NCI-H1417 treated with DMSO at 0.1 percent for 48 hours (cell line): ENCODE measurements around the gene NKD1.

Experiments
- DNase-seq: peaks from one replicate; lab custom pipeline; 2025; lab: John Stamatoyannopoulos, UW

Gene NKD1

DNA sequence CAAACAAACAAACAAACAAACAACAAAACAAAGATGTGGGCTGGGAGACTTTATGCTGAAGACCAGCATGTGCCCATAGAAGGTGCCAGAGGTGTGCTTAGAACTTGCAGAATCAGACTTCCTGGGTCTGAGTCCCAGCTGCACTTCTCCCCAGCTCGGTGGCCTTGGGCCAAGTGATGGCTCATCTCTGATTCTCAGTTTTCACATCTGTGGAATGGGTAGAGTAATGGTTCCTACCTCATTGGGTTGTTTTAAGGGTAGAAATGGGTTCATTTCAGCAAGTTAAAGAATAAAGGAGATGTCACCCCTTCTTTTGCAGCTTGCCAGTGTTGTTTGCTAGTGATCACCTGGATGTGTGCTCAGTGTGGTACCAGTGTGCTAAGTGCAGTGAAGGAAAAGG is 10.7 kb downstream of the NKD1 start:
- DNase-seq: no peak

DNA sequence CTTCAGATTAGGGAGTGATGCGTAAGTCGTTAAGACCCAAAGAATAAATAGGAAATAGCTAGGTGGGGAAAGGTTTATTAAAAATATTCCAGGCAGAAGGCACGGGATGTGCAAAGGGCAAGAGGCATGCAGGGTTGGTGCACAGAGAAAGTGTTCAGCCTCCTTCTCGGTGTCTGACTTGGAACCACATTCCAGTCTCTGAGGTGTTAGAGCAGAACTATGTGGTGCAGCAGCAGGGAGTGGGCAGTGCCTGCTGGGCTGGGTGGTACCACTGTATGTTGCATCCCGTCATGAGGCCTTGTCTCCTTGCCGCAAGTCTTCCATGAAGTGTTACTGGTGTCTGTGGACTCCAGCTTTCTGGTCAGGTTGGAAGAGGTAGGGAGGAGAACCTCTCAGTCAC is 11.1 kb downstream of the NKD1 start:
- DNase-seq: no peak

DNA sequence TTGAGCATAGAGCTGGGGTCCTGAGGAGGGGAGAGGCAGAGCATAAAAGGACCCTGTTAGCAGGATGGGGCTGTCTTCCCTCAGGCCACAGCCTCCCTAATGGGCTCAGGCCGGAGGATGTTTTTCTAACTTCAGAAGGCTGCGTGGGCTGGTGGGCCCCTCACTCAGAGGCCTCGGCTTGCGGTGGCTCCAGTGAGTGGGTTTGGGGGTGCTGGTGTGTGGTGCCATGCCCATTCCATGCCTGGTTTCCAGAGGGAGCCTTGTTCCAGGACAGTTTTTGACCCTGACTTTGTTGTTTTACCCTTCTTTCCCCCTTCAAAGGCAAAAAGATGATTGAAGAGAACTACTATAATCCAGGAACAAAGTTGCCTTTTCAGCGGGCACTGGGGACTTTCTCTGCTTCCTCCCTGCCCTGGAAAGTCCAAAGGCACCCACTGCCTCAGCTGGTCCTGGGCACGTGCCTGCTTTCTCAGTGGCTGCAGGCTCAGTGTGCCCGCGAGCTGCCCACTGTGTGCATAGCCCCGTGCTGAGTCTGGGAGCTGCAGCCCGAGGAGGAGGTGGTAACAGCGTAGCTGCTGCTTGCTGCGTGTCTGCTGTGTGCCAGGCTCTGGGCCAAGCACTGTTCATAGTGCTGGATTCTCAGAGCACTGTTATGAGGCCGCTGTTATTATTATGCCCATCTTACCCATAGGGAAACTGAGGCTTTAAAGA is 11.8 kb downstream of the NKD1 start:
- no peak for DNase-seq

DNA sequence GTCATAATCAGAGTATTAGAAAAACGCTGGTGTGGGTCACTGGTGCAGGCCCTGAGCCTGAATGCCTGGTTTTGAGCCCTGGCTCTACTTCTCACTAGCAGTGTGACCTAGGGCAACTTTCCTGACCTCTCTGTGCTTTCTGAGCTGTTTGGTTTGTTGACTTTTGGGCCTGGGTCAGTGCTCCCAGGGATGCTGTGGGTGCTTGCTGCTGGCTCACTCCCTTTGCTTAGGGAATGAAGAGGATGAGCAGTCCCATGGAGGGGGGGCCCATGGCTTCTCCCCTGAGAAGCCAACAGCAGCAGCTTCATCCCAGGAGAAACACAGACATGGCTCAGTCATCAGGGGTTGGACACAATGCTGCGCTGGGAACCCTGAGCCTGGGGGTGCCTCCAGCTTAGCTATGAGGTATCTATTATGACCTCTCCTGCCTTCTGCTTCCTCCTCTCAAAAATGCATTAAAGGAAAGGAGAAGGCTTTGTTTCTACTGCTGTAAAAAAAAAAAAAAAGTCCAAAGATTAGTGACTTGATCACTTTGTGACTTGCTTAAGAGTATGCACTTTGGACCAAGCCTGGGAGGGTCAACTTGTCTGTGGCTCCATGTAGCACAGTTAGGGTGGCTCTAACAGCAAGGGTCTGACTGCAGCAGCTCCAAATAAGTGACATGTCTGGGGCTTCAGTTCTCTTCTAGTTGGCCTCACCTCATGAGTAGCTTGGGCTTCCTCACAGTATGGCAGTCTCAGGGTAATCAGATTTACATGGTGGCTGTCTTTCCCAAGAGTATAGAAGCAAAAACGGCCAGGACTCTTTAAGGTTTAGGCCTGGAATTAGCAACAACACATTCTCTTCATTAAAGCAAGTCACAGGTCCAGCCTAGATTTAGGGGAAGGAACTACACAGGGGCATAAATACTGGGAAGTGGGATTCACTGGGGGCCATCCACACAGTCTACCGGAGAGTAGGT is 13.0 kb downstream of the NKD1 start:
- DNase-seq: no peak

DNA sequence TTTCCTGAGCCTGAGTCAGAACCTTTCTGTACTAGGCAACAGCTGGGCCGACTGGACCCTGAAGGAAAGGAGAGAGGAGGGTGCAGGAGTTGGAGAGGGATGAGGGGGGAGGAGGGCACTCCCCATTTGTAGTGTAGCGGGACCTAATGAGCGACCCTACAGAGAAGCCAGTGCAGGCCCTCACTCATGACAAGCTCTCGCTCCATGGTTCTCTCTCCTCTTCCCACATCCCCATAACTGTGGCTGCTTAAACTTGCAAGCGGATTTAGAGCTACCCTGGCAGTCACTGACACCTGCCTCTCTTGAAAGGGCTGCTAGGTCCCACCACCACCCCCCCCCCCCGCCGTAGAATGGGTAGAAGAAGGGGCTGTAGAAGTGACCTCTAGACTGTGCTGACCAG is 14.5 kb downstream of the NKD1 start:
- DNase-seq: no peak

DNA sequence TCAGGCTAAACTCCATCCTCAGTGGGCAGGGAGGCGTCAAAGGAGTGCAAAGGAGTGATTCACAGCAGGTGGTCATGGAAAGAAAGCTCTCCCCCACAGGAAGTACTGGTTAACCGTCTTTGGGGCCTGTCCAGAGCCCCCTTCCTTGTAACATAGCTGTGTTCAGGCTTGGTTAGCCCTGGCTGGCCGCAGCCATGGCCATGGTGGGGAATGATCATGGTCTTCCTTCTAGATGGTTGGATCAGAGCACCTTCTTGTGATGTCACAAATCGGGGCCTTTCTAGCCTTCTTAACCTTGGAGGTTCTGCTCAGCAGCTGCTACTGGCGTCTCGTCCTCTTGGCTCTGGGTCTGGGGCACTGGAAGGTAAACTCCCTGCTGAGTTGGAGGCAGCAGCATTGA is 15.8 kb downstream of the NKD1 start:
- no peak for DNase-seq

DNA sequence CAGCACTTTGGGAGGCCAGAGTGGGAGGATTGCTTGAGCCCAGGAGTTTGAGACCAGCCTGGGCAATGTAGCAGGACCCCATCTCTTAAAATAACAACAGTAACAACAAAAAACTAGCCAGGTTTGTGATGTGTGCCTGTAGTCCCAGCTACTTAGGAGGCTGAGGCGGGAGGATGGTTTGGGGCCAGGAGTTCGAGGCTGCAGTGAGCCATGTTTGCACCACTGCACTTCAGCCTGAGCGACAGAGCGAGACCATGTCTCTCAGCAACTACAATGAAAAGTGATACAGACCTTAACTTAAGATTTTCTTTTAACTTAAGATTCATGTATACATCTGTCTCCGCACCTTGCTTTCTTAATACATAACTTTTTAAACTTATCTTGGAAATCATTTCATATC is 17.2 kb downstream of the NKD1 start:
- no peak for DNase-seq

DNA sequence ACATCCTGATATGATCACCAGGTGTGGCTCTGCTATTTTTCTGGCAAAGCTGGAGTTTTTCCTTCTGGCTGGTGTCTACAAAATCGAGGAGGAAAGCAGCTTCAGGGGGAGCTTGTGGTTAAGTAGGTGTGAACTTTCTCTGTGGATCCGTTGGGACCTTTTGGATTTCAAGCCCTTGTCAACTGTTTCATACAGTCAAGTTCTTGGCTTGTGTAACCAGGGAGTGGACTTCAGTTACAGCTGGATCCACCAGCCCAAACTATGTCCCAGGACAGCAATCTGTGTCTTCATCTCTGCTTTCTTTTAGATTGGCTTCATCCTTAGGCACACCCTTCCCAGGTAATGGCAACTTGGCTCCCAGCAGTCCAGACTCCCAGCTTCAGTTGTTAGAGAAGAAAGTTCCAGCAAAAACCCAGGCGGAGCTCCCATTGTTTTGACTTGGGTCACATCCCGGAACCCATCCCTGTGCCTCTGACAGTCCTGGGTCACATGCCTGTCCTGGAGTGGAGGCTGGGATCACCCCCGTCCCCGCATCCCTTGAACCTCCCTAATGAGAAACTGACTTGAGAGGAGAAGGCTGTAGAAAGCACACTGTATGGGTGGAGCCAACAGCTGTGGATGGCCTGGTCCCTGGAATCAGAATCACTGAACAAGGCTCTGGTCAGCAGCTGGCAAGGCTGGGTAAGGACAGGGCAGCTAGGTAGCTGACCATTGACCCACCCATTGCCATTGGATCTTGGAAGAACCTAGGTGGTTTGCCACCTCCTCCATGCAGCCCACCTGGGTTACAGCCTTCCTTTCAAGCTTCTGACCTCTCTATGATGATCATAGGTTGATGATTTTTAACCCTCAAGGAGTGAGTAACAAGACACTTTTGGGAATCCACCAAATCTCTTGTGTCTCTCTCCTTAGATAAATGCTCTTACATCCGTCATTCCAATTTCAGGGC is 18.1 kb downstream of the NKD1 start:
- DNase-seq: no peak

DNA sequence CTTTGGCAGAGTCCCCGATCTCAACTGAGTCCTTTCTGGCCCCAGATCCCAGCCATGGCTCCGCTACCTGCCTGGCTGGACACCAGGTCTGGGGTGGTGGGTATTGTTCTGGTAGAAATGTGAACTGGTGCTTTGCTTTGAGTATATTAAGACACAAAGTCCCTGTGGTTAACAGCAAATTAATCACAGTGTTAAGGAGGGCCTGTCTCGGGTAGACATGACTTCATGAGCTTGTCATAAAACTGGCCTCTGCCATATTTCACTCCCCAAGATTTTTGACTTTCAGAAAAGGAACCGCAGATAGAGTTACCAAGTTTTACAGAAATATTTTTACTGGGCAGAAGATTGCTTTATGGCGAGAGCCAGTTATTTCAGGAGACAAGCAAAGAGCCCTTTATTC is 19.5 kb downstream of the NKD1 start:
- no peak for DNase-seq

DNA sequence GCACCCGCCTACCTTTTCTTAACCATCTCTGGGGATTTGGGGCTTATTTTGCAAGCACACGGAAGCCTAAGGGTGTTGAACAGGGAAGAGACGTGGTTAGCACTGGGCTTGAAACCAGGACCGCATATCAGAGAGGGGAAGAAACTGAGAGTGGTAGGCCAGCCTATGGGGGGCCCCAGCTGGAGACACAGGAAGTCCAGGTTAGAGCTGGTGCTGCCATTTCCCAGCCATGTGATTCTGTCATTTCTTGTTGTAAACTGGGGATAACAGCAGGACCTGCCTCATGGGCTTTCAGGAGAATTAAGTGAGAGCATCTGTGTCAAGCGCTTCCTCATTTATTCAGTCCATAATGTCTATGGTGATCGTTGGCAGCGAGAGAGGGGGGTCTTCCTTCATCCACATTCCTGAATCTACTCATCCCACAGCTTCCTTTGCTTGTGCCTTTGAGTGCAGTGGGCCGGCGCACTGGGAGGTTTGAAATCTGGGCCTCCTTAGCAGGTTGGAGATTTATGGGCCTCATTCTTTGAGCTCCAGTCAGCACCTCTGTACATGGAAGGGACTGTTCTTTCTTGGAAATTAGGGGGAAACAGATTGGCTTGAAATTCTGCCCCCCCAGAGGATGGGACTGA is 20.1 kb downstream of the NKD1 start:
- DNase-seq: no peak

DNA sequence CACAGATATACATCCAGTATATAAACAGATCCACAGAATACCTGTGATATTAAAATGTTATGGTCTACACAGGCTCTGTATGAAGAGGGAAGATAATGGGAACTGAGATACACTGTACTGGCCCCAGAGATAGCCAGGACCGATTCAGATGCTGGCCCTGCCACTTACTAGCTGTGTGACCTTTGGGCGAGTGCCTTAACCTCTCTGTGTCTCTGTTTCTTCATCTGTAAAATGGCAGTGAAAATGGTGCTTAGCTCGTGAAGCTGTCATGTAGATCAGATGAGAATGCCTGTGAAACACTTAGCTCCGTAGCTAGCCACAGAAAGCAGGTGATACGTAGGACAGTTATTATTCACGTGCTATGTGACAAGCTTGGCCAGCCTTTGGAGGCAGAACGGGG is 22.2 kb downstream of the NKD1 start:
- DNase-seq: no peak

DNA sequence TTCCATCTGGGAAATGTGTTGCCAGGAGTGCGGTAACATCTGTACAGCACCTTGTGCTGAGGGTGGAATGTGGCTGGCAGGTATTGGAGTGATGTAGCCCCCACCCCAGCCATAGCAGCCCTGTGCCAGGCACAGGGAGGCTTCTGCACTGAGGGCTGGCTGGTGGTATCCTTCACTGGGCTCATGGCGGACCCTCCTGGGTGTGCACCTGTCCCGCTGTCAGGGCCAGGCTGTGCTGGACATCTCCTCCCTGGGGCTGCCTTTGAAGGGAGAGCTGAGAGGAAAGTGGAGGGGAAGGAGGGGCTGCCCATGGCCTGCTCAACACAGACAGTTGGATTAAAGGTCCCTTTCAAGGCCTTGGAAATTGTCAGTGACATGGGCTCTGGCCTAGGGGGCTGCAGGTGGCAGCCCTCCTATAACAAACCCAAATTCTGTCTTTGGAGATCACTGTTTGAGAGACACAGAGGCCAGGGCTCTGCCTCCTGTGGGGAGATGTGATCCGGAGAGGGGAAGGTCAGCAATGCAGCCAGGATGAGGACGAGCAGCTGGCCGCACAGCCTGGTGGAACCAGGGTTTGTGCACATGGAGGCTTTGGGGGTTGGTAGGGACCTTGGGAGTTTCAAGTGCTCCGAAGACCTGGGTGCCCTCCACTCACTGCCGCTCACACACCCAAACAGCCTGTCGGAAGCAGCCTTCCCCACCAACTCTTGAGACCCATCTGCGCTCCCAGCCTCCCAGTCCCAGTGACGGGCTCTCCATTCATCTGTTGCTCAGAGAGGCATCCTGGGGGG is 22.8 kb downstream of the NKD1 start:
- DNase-seq: no peak

DNA sequence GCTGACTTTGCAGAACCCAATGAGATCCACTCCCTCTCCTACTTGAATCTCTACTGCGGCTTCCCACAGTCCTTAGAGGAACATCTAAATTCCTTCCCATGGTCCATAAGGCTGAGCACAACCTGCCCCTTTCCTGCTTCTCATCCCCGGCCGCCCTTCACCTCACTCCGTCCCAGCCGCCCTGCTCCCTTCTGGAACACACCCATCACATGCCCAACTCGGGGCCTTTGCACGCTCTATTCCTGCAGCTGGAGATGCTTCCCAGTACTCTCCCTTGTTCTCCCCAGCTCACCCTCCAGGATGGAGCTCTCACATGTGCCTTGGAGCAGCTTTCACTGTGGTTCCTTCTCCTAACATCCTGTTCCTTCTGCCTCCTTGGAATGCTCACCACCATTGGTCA is 23.6 kb downstream of the NKD1 start:
- no peak for DNase-seq

DNA sequence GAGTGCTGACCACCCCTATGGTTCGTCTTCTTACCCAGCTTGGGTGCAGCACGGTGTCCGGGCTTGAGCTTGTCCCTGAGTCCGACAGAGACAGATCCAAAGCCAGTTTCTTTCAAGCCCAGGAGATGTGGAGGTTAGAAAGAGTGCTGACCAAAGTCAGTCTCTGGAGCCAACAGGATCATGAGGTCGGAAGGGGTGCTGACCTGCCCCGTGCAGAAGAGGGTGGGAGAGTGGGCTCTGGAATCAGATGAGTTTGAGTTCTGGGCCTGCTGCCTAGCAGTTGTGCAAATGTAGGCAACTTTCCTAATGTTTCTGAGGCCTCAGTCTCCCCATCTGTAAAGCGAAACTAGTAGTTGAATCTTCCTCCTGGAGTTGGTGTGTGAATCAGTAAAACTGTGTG is 24.5 kb downstream of the NKD1 start:
- DNase-seq: no peak

DNA sequence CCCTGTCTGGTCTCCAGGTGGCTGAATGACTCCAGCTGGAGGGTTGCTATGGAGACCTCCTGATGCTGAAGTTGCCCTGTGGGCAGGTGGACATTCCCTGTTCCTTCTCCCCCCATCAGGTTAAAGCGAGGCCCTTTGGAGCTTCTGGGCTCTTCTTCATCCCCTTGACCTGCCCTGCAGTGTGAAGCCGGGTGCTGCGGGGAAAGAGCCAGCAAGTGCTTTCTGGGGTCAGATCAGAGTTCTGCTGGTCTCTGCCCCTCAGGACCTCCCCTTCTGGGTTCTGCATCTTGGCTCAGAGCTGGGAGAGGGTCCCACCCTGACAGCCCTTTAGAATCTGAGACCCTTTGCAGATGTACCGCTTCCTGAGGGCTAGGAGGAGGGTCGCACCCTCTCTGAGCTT is 25.1 kb downstream of the NKD1 start:
- no peak for DNase-seq

DNA sequence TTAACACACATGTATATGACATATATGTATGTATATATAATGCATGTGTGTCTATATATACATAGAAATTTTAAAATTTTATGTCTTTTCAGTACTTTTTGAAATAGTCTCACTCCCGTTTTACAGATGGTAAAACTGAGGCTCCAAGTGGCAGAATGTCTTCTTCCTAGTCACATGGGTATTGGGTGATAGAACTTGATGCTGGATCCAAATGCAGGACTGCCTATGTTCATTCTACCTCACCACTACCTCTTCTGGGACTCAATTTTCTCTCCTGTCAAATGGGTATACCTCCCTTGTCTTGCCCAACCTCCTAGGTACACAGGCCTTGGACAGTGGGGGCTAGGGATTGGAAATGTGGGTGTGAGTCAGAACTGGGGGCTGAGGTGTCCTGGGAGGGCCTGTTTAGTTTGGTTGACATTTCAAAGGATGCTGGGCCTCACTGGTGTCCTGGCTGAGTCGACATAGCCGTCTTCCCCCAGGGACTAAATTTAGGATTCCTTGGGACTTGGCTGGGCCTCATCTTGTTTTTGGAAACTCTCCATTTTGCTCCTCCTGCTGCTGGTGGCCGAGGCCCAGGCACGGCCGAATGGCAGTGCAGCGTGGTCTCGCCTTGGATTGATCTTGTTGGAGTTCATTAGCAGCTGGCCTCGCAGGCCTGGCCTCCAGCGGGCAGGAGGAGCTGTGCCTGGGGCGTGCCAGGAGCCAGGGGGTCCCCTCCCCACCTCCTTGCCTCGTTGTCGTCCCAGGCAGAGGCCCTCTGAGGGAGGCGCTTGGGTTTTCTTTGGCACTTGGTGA is 25.9 kb downstream of the NKD1 start:
- DNase-seq: no peak

DNA sequence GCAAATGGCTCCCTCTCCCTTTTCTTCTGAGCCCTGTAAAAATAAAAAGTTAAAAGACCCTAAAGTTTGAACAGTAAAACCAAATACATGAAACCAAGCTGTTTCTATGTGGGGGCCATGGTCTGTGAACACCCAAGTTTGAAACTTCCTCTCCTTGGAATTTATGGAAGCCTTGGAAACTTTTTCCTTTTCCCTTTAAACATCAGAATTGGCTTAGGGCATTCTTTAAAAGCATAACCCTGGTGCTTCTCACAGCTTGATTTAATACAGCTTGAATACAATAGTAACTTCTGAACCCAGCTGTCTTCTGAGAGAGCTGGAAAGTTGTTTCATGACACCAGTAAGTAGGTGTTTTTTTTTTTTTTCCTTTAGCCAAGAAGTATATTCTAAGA is 26.5 kb downstream of the NKD1 start:
- DNase-seq: no peak

DNA sequence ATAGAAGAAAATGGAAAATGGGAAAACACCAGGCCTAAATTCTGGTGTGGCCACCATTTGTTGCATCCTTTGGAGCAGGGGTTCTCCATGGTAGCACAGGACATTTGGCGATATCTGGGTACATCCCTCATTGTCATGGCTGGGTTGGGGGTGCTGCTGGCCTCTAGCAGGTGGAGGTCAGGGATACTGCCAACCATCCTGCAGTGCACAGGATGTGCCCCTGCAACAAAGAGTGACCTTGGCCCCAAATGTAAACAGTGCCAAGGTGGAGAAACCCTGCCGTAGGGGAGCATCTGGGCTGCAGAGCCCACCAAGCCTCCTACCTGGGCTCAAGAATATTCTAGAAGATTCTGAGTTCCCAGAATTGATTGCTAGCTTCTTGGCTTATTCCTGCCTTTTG is 27.5 kb downstream of the NKD1 start:
- DNase-seq: no peak

DNA sequence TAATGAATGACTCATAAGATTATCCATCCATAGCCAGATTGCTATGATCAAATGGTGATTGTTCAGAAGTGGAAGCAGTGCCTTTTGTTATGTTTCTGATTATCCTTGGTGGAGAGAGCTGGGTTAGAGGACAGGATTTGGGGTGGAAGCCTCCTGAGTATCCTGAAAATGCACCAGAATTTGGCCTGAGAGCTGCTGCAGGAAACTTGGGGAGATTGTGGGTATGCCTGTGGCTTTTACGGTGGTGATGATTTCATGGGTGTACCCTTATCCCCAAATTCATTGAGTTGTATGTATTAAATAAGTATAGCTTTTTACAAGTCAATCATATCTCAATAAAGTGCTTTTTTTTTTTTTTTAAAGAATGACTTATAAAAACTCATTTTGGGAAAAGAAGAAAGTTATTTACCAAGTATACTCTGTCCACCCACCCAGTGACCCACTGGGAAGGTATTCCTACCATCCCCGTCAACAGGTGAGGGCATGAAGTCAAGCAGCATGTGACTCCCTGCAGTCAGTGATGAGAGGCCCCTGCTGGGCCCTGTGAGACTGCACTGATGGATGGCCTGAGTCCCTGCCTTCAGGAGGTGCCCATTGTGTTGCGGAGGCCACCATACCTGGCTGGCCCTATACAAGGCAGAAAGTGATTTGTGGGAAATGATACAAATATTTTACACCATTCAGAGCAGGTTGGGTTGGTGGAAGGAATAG is 28.4 kb downstream of the NKD1 start:
- no peak for DNase-seq

DNA sequence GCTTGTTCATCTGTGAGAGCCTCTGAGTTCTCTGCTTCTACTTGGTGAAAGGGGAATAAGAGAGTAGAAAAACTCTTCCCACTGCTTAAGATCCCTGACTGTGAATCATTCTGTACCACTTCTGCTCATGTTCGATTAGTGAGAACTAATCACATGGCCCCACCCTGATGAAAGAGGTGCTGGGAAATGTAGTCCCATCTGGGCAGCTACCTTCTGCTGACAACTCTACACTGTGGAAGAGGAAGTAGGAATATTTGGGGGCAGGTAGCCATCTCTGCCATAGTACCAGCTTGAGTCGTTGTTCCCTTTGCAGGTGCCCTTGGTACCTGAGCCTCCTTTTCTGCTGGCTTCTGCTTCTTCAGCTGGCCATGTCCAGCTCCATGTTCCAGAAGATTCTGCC is 29.9 kb downstream of the NKD1 start:
- no peak for DNase-seq
